T1000 (cell line): ENCODE results near the gene NID1.
A peak's percentile ranks its signal among the peaks of the same experiment; 100 is the strongest.

Source experiments
- DNase-seq: peaks from one replicate; lab custom pipeline; 2025; ENCODE audit warnings: mixed read lengths; lab: John Stamatoyannopoulos, UW

The NID1 gene, protein sequence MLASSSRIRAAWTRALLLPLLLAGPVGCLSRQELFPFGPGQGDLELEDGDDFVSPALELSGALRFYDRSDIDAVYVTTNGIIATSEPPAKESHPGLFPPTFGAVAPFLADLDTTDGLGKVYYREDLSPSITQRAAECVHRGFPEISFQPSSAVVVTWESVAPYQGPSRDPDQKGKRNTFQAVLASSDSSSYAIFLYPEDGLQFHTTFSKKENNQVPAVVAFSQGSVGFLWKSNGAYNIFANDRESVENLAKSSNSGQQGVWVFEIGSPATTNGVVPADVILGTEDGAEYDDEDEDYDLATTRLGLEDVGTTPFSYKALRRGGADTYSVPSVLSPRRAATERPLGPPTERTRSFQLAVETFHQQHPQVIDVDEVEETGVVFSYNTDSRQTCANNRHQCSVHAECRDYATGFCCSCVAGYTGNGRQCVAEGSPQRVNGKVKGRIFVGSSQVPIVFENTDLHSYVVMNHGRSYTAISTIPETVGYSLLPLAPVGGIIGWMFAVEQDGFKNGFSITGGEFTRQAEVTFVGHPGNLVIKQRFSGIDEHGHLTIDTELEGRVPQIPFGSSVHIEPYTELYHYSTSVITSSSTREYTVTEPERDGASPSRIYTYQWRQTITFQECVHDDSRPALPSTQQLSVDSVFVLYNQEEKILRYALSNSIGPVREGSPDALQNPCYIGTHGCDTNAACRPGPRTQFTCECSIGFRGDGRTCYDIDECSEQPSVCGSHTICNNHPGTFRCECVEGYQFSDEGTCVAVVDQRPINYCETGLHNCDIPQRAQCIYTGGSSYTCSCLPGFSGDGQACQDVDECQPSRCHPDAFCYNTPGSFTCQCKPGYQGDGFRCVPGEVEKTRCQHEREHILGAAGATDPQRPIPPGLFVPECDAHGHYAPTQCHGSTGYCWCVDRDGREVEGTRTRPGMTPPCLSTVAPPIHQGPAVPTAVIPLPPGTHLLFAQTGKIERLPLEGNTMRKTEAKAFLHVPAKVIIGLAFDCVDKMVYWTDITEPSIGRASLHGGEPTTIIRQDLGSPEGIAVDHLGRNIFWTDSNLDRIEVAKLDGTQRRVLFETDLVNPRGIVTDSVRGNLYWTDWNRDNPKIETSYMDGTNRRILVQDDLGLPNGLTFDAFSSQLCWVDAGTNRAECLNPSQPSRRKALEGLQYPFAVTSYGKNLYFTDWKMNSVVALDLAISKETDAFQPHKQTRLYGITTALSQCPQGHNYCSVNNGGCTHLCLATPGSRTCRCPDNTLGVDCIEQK

DNA sequence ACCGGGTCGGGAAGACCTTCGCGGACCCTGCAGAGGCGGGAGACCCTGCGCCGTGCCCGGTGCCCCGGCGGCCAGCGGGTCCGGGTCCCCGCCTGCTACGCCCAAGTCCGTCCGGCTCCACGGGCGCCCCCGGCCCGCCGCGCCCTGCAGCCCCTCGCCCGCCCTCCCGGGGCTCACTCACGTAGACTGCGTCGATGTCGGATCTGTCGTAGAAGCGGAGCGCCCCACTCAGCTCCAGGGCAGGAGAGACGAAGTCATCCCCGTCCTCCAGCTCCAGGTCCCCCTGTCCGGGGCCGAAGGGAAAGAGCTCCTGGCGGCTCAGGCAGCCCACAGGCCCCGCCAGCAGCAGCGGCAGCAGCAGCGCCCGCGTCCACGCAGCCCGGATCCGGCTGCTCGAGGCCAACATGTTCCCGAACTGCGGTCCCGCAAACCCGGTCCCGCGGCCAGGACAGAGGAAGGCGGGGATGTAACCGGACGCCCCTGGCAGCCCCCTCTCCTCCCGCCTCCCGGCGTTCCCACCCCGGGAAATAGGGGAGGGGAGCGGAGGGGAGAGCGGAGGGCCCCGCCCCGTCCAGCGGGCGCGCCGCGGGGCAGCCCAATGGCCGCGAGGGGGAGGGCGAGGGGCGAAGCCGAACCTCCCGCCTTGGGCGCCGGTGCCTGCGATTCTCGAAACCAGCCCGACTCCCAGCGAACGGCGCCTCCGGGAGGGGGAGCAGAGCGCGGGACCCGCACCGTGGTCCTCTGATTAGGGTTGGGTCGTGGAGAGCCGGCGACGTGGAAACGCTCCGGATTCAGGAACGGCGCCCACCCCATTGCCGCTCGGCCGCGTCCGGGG is at the start of gene NID1:
NID1 (minus strand) TSS at position 417 of the 835 bp plus-strand sequence; CDS start at position 406, 11 bp downstream.
- DNase-seq, result peak; percentile 46

DNA sequence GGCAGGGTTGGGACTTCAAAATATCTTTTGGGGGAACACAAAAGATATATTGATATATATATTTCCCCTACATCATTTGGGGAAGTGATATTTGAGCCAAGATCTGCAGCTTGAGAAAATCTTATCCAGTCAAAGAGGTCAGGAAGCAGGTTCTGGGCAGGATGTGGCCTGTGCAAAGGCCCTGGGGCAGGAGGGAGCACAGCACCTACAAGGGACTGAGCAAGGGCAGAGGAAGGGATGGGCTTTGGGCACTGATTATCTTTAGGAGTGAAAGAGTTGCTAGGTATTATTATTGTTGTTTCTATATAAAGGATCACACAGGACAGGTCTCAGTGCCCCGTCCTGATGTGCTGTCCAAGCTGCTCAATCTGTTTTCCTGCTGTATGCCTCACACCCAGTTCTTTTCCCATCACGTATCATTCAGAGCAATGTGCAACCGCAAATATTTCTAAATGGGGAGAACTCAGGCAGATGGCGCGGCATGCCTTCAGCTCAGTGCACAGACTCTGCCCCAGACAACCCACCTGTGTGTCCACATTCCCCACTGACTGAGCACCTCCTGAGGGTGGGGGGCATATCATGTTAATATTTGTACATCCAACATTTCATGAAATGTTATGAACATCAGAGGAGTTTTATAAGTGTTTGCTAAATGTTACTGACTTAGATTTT is 49.3 kb upstream of the NID1 start:
- no peak for DNase-seq

DNA sequence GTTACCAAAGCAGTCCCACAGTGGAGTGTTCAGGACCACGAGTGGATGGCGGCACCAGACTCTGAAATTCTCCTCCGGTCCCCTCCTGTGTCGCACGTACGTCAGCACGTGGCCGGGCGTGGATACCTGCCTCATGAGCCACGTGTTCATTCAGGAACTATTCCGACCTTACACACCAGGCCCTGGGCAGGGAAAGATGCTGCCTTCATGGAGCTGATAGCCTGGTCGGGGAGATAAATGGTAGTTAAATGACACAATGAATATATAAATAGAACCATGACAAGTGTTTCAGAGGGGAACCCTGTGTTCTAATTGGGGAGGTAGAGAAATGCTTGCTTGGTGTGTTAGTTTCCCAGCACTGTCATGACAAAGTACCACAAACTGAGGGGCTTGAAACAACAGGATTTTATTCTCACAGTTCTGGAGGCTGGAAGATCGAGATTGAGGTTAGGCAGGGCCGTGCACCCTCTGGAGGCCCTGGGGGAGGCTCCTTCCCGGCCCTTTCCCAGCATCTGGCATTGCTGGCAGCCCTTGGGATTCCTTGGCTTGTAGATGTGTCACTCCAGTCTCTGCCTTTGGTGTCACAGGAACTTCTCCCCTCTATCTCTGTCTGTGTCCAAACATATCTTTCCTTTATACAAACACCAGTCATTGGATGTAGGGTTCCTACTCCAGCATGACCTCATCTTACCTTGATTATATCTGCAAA is 48.6 kb upstream of the NID1 start:
- DNase-seq, result no peak

DNA sequence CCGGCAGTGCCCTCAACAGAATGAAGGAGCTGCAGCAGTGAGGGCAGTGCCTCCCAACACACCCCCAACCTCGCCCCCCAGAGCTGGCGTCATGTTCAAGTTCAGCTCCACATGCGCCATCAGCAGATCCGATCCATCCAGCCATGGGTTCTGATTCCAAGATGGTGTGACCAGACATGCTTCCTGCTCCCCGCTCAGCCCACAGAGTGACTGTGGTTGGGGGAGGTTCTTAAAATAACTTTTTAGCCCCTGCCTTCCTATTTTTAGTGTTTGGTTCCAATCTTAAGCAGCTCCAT is 47.4 kb upstream of the NID1 start:
- DNase-seq, result no peak

DNA sequence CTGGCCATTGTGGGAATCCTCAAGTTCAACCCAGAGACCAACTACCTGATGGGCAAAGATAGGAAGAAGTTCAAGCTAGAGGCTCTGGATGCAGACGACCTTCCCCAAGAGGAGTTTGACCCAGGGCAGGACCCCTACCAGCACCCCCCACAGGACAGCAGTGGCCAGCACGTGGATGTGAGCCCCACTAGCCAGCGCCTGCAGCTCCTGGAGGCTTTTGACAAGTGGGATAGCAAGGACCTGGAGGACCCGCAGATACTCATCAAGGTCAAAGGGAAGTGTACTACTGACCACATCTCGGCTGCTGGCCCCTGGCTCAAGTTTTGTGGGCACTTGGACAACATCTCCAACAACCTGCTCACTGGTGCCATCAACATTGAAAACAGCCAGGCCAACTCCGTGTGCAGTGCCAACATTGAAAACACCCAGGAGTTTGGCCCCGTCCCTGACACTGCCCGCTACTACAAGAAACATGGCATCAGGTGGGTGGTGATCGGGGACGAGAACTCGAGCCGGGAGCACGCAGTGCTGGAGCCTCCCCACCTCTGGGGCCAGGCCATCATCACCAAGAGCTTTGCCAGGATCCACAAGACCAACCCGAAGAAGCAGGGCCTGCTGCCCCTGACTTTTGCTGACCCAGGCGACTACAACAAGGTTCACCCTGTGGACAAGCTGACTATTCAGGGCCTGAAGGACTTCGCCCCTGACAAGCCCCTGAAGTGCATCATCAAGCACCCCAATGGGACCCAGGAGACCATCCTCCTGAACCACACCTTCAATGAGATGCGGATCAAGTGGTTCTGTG is 46.8 kb upstream of the NID1 start:
- no peak for DNase-seq

DNA sequence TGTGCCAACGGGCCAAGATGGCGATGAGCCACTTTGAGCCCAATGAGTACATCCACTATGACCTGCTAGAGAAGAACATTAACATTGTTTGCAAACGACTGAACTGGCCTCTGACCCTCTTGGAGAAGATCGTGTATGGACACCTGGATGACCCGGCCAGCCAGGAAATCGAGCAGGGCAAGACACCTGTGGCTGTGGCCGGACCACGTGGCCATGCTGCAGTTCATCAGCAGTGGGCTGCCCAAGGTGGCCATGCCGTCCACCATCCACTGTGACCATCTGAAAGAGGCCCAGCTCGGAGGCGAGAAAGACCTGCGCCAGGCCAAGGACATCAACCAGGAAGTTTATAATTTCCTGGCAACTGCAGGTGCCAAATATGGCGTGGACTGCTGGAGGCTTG is 45.2 kb upstream of the NID1 start:
- no peak for DNase-seq

DNA sequence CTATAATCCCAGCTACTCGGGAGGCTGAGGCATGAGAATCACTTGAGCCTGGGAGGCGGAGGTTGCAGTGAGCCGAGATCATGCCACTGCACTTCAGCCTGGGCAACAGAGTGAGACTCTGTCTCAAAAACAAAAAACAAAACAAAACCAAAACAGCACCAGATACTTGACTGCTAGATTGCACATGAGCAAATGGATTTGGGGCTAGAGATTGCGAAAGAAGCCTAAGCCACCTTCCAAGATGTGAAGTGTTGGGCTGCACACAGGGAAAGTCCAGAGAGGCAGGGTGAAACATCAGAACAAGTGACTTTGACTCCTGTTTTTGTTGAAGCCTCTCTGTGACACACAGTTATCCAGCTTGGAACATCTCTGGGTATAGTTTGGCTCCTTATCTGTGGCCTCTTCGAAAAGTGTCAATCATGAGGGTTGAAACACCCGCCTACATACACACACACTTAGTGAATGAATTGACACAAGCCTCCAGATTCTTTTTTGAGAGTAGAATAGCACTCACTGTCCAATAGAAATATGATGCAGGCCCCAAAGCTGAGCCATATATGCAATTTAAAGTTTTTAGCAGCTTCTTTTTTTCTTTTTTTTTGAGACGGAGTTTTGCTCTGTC is 43.2 kb upstream of the NID1 start:
- no peak for DNase-seq

DNA sequence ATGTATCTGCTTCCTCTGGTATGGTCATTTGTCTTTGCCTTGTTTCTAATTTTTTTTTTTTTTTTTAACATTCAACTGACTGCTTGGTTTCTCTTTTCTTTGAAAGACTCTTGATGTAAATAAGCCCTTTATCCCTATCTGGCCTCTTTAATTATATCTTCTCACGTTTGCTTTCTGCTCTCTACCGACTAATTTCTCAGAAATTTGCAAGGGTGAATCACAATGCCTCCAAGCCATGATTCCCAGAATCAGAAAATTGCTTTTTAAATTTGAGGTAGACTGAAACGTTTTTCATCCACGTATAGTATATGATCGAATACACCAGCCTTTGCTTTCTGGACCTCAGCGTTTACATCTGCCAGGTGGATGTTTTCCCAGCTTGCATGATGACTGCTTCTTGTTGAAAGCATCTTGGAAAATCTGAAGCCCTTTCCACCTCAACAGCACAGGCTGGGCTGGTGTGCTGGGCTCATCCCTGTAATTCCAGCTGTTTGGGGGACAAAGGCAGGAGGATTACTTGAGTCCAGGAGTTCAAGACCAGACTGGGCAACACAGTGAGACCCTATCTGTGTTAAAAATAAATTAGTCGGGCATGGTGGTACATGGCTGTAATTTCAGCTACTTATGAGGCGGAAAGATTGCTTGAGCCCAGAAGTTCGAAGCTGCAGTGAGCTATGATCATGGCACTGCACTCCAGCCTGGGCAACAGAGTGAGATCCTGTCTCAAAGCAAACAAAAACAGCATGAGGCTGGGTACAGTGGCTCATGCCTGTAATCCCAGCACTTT is 42.4 kb upstream of the NID1 start:
- DNase-seq, result no peak

DNA sequence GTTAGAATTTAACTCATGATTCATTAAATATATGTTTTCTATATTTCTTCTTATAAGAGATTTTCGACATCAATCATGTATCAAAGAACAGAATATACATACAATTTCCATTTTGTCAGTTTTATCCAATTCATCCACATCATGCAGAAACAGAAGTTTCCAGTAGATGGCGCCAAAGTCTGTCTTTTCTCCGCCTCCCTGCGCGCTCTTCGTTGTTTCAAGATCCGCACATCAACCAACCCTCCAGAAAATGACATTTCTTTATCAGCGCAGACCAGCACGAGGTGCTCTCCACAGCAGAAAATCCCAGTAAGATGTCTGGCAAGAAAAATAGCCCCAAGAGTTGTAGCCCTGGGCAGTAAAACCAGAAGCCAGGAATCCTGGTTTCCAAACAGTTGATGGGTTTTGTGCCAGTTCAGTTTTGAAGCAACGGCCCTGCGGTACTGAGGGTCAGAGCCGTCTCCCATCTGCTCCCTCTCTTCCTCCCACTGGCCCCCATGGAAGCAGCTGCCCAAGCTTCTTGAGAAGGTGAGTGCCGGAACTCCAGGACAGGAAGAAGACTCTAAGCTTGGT is 38.8 kb upstream of the NID1 start:
- DNase-seq, result peak; percentile 19

DNA sequence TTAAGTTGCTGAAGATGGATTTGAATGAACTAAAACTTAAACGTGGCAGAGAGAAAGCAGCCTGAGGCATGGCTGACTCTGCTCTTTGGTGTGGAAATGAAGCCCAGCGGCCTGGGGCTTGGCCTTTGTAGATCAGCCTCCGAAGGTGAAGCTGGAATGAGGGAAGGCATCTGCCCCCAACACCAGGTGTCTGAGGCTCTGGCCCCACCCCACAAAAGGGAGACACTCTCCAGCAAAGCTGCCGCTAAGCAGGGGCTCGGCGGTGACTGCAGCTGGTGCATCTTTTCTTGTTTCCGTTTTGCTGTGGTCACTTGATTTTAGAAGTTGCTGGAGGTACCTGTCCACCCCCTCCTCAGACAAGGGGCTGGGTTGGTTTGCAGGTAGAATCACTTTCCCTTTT is 38.2 kb upstream of the NID1 start:
- no peak for DNase-seq

DNA sequence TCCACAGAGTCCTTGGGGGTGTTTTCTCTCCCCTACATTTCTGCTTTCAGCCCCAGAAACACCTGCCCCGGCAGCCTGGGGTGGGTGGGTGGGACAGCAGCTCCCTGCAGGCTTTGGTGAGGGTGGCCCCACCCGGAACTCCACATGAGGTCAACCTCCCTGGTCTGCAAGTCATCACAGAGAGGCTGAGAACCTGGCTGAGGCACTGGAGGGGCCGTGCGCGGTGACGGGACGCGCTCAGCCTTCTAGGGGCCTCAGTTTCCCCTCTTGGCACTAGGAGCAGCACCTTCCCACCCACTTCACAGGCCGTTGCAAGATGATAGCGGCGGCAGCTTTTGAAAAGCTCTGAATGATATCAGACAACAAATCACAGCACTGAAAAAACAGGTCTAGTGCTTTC is 37.7 kb upstream of the NID1 start:
- no peak for DNase-seq

DNA sequence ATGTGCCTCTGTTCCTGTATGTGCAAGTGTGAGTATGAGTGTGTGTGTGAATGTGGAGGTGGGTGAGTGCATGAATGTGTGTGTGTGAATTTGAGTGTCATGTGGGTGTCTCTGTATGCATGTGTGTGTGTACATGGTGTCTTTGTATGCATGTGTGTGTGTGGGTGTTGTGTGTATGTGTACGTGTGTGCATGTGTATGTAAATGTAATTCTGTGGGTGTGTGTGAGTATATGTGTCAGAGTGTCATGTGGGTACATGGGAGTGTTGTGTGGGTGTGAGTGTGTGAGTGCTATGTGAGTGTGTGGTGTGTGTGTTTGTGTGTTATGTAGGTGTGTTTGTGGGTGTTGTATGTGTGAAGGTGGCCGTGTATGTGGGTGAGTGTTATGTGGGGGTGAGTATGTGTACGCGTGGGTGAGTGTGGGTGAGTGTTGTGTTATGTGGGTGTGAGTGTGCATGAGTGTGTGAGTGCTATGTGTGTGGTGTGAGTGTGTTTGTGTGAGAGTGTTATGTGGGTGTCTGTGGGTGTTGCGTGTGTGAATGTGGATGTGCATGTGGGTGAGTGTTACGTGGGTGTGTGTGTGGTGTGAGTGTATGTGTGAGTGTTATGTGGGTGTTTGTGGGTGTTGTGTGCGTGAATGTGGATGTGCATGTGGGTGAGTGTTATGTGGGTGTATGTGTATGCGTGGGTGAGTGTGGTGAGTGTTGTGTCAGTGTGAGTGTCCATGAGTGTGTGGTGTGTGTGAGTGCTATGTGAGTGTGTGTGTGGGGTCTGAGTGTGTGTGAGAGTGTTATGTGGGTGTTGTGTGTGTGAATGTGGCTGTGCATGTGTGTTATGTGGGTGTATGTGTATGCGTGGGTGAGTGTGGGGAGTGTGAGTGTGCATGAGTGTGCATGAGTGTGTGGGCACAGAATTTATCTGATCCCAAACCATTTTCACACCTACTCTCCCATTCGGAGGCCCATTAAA is 36.6 kb upstream of the NID1 start:
- DNase-seq, result no peak

DNA sequence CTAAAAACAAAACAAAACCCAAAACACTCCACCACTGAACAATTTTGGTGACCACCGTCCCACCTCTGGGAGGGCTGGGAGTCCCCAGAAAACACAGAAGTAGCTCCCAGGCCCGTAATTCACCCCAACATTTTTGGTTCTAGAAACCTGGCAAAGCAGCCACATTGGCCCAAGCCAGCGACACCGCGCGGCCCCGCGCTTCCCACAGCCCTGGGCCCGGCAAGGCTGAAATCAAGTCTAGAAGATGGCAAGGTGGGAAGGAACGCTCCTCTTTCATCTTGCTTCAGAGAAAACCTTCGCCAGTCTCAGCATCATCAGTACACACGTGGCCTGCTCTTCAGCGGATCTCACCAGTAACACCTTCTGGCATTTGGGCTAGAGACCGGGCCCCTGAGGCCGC is 35.9 kb upstream of the NID1 start:
- no peak for DNase-seq

DNA sequence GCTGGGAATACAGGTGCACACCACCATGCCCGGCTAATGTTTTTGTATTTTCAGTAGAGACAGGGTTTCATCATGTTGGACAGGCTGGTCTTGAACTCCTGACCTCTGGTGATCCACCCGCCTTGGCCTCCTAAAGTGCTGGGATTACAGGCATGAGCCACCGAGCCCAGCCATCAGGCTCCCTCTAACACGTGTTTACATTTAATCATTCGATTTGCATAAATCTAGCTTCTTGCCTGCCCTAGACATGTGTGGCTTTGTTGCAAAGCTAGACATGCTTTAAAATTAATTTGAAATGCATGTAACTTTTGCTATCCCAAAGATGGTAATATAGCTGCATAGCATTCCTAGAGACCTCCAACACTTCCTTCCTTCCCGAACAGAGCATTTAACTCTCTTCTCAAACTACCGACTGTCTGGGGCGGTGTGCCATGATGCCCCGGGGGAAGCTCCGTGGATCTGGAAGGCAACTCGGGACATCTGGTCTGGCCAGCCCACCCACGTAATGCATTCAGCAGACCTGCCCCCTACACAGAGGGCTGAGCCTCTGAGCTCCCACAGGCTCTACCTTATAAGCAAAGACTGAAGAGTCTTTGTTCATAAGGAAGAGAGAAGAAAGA is 34.6 kb upstream of the NID1 start:
- DNase-seq, result no peak

DNA sequence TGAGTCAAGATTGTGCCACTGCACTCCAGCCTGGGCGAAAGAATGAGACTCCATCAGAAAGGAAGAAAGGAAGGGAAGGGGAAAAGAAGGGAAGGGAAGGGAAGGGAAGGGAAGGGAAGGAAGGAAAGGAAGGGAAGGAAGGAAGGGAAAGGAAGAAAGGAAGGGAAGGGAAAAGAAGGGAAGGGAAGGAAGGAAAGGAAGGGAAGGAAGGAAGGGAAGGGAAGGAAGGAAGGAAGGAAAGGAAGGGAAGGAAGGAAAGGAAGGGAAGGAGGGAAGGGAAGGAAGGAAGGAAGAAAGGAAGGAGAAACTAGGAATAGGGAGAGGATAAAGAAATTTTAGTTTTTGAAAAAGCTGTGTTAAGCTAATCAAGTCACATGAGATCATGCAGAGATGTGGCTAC is 33.4 kb upstream of the NID1 start:
- no peak for DNase-seq
